ENCODE measurements around the gene TTLL5. TPM values are rescaled to one million over a fixed set of nuclear protein-coding genes. Genes with fewer than 3 reads are reported as not detected.

The TTLL5 gene
- total and polyA plus RNA-seq, 10 of the 15 experiments (the other 5 are each of a cell fraction or from before 2014, with no cell fraction given): 3.2 to 25.9 (median 13.8) TPM

DNA sequence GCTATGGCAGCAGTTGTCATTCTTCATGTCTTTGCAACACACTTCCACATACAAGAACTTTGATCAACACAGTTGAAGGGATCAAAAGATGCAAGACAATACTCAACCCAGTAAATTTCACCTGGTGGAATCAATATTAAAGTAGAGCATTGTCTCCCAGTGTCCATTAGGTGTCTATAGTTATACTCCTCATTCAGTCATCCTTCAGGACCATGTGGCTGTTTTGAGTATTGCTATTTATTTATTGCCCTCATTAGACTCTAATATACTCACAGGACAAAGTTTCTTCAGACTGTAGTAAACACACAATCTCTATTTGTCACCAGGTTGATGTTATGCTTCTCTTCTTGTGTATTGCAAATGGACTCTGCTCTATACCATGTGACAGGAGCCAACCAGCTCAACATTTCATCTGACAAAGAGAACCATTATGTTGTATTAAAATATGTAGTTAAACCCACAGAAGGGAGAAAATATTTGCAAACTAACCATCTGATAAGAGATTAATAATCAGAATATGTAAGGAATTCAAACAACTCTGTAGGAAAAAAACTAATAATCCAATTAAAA is 174.2 kb downstream of the TTLL5 start (continued):
- TF ChIP-seq, protein P1, sequence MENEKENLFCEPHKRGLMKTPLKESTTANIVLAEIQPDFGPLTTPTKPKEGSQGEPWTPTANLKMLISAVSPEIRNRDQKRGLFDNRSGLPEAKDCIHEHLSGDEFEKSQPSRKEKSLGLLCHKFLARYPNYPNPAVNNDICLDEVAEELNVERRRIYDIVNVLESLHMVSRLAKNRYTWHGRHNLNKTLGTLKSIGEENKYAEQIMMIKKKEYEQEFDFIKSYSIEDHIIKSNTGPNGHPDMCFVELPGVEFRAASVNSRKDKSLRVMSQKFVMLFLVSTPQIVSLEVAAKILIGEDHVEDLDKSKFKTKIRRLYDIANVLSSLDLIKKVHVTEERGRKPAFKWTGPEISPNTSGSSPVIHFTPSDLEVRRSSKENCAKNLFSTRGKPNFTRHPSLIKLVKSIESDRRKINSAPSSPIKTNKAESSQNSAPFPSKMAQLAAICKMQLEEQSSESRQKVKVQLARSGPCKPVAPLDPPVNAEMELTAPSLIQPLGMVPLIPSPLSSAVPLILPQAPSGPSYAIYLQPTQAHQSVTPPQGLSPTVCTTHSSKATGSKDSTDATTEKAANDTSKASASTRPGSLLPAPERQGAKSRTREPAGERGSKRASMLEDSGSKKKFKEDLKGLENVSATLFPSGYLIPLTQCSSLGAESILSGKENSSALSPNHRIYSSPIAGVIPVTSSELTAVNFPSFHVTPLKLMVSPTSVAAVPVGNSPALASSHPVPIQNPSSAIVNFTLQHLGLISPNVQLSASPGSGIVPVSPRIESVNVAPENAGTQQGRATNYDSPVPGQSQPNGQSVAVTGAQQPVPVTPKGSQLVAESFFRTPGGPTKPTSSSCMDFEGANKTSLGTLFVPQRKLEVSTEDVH (IDR thresholded peaks at IDR 0.05; ENCODE audit: low read depth, partially characterized antibody): no peak

DNA sequence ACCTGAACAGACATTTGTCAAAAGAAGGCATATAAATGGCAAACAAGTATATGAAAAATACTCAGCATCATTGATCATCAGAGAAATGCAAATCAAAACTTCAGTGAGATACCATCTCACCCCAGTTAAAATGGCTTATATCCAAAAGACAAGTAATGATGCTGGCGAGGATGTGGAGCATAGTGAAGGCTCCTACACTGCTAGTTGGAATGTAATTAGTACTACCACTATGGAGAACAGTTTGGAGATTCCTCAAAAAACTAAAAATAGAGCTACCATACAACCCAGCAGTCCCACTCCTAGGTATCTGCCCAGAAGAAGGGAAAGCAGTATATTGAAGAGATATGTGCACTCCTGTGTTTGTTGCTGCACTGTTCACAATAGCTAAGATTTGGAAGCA is 174.7 kb downstream of the TTLL5 start:
- RAD21 ChIA-PET (ENCODE audit: unreplicated experiment): no interaction called here
- DNase-seq (ENCODE audit: low read depth, low spot score) (no peak), ATAC-seq (no peak), FAIRE-seq (no peak)
- Histone ChIP-seq H3K9me3 (replicated peaks; ENCODE audit: control insufficient read depth, insufficient read depth, low read length) (peaks cover 5% of the 10 kb centered on the region; the same call in 2 of the 3 replicates), H3K79me2 (ENCODE audit: control insufficient read depth, insufficient read depth, low read length) (no peaks in the 10 kb centered on the region), H3K4me1 (ENCODE audit: control insufficient read depth, insufficient read depth, low read length) (no peaks in the 10 kb centered on the region), H3K9ac (ENCODE audit: control insufficient read depth, insufficient read depth, low read length) (no peak overlapping the region), H2AFZ (ENCODE audit: control insufficient read depth, low read depth, low read length) (no peak overlapping the region), H3K4me2 (ENCODE audit: control insufficient read depth, insufficient read depth) (no peak overlapping the region), H3K4me3 (no peak overlapping the region), H3K36me3 (ENCODE audit: control insufficient read depth in 2 of 2, insufficient read depth in 2 of 2, low read length in 1 of 2) (peaks cover 0 to 6% of the 10 kb centered on the region in 2 experiments; a peak in 1 of 4 replicates), H3K27ac (ENCODE audit: control insufficient read depth, insufficient read depth) (no peak overlapping the region), H4K20me1 (ENCODE audit: control insufficient read depth, insufficient read depth) (no peaks in the 10 kb centered on the region), H3K27me3 (replicated peaks in 1 of 2; ENCODE audit: control insufficient read depth in 2 of 2, insufficient read depth in 2 of 2, low read length in 1 of 2) (no peaks in the 10 kb centered on the region)
- BruUV-seq (replicated peaks): no TSS peak
- intact Hi-C loops (cut with micrococcal nuclease; ENCODE audit: unreplicated experiment) (no loop called here), in situ Hi-C loops (cut with MboI) (no loop called here)
- 88% methylated on average over 1 of the region's 1 CpG for WGBS (ENCODE audit: insufficient coverage, insufficient replicate concordance, low lambda C conversion rate, missing lambda C conversion rate)
- no peak for TF ChIP-seq TBL1XR1 (IDR thresholded peaks at IDR 0.05; ENCODE audit: low read depth, low read length)
- no peak for TF ChIP-seq BACH1 (IDR thresholded peaks at IDR 0.05; ENCODE audit: borderline replicate concordance)
- TF ChIP-seq, protein P2, sequence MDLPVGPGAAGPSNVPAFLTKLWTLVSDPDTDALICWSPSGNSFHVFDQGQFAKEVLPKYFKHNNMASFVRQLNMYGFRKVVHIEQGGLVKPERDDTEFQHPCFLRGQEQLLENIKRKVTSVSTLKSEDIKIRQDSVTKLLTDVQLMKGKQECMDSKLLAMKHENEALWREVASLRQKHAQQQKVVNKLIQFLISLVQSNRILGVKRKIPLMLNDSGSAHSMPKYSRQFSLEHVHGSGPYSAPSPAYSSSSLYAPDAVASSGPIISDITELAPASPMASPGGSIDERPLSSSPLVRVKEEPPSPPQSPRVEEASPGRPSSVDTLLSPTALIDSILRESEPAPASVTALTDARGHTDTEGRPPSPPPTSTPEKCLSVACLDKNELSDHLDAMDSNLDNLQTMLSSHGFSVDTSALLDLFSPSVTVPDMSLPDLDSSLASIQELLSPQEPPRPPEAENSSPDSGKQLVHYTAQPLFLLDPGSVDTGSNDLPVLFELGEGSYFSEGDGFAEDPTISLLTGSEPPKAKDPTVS (IDR thresholded peaks at IDR 0.05; ENCODE audit: low read depth, low read length): no peak
- no peak for TF ChIP-seq NFYA (IDR thresholded peaks at IDR 0.05; ENCODE audit: borderline replicate concordance, low read depth, low read length)
- TF ChIP-seq TCF3 (IDR thresholded peaks at IDR 0.05; ENCODE audit: borderline replicate concordance, insufficient read depth, low read depth, low read length): no peak
- TF ChIP-seq HDGF (IDR thresholded peaks at IDR 0.05): no peak
- no peak for TF ChIP-seq CHD2 (IDR thresholded peaks at IDR 0.05; ENCODE audit: borderline replicate concordance, low read depth, low read length)
- no peak for TF ChIP-seq ZNF622 (IDR thresholded peaks at IDR 0.05)
- TF ChIP-seq, protein P1 (IDR thresholded peaks at IDR 0.05; ENCODE audit: low read depth, partially characterized antibody): no peak
- CTCF ChIA-PET: no interaction called here
- POLR2A ChIA-PET: no interaction called here
- SMC1A ChIA-PET (ENCODE audit: uncharacterized antibody, unreplicated experiment): no interaction called here
